Measurements from ENCODE around the gene CTTN.

The CTTN gene

DNA sequence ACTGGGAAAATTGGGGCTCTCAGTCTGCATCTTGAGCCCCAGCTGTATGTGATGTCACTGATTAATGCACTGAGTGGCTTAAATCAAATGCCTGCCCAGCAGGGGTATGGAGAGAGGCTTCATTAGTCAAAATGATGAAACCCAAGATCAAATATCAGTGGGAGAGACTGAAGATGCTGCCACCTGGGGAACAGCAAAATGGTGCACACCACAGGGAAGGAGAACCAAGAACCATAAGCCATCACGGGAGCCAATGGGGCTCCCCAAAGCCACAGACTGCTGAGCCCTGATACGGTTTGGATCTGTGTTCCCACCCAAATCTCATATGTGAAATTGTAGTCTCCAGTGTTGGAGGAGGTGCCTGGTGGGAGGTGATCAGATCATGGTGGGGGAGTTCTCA is 85.6 kb downstream of the CTTN start:
- TF ChIP-seq POLR2AphosphoS5 (IDR thresholded peaks at IDR 0.05; ENCODE audit: low read depth) (no peak), GABPA (IDR thresholded peaks at IDR 0.05; ENCODE audit: low read depth) (no peak)
- TF ChIP-seq, protein P1, sequence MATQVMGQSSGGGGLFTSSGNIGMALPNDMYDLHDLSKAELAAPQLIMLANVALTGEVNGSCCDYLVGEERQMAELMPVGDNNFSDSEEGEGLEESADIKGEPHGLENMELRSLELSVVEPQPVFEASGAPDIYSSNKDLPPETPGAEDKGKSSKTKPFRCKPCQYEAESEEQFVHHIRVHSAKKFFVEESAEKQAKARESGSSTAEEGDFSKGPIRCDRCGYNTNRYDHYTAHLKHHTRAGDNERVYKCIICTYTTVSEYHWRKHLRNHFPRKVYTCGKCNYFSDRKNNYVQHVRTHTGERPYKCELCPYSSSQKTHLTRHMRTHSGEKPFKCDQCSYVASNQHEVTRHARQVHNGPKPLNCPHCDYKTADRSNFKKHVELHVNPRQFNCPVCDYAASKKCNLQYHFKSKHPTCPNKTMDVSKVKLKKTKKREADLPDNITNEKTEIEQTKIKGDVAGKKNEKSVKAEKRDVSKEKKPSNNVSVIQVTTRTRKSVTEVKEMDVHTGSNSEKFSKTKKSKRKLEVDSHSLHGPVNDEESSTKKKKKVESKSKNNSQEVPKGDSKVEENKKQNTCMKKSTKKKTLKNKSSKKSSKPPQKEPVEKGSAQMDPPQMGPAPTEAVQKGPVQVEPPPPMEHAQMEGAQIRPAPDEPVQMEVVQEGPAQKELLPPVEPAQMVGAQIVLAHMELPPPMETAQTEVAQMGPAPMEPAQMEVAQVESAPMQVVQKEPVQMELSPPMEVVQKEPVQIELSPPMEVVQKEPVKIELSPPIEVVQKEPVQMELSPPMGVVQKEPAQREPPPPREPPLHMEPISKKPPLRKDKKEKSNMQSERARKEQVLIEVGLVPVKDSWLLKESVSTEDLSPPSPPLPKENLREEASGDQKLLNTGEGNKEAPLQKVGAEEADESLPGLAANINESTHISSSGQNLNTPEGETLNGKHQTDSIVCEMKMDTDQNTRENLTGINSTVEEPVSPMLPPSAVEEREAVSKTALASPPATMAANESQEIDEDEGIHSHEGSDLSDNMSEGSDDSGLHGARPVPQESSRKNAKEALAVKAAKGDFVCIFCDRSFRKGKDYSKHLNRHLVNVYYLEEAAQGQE (IDR thresholded peaks at IDR 0.05; ENCODE audit: insufficient replicate concordance, low read depth), result no peak
- no peak overlapping the region for H3K27ac ChIP-seq (replicated peaks)
- no peak overlapping the region for H3K4me3 ChIP-seq (replicated peaks; ENCODE audit: insufficient read depth, low read length)
- DNase-seq (ENCODE audit: low read depth in 1 of 2, low spot score in 1 of 2), result no peak
- no peaks in the 10 kb centered on the region for H3K27me3 ChIP-seq (ENCODE audit: insufficient read depth, poor library complexity, severe bottlenecking)

DNA sequence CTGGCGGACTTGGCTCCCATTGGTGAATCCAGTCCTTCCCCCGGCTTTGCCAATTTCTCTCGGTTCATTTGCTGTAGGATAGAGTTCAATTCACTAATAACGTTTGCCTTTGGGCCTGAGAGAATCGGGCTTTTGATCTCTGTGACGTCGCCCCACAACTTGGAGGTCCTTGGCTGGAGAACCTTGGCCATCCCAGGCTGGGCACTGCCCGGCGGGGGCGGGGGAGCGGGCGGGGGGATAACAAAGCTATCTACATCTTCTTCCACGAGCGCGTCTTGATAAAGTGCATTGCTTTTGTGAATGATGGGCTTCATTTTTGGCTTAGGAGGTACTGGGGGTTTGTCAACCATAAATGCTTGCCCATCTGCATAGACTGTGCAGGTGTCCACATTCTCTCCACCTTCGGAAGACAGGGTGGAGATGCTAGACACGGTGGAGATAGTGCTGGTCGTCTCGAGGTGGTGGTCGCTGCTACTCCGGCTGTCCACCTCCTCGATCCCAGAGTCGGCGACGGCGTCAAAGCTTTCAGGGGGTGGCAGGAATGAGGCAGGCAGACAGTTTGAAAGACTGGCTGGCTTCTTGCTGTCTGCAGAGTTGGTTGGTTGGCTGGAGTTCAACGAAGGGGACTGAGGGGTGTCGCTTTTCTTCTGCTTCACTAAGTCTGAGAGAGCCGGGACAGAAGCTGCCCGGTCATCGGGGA is 87.1 kb downstream of the CTTN start:
- DNase-seq (ENCODE audit: low read depth in 1 of 2, low spot score in 1 of 2), result no peak
- Histone ChIP-seq H3K27me3 (ENCODE audit: insufficient read depth, poor library complexity, severe bottlenecking) (no peaks in the 10 kb centered on the region), H3K4me3 (replicated peaks; ENCODE audit: insufficient read depth, low read length) (no peak overlapping the region), H3K27ac (replicated peaks) (no peak overlapping the region)
- TF ChIP-seq, protein P2, sequence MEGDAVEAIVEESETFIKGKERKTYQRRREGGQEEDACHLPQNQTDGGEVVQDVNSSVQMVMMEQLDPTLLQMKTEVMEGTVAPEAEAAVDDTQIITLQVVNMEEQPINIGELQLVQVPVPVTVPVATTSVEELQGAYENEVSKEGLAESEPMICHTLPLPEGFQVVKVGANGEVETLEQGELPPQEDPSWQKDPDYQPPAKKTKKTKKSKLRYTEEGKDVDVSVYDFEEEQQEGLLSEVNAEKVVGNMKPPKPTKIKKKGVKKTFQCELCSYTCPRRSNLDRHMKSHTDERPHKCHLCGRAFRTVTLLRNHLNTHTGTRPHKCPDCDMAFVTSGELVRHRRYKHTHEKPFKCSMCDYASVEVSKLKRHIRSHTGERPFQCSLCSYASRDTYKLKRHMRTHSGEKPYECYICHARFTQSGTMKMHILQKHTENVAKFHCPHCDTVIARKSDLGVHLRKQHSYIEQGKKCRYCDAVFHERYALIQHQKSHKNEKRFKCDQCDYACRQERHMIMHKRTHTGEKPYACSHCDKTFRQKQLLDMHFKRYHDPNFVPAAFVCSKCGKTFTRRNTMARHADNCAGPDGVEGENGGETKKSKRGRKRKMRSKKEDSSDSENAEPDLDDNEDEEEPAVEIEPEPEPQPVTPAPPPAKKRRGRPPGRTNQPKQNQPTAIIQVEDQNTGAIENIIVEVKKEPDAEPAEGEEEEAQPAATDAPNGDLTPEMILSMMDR (IDR thresholded peaks at IDR 0.05; ENCODE audit: insufficient read depth, low read length), result no peak
- TF ChIP-seq SPI1 (IDR thresholded peaks at IDR 0.05; ENCODE audit: borderline replicate concordance, low read depth), result no peak
- no peak for TF ChIP-seq GABPA (IDR thresholded peaks at IDR 0.05; ENCODE audit: low read depth)
- TF ChIP-seq, protein P1 (IDR thresholded peaks at IDR 0.05; ENCODE audit: insufficient replicate concordance, low read depth), result no peak
- TF ChIP-seq POLR2AphosphoS5 (IDR thresholded peaks at IDR 0.05; ENCODE audit: low read depth), result no peak

DNA sequence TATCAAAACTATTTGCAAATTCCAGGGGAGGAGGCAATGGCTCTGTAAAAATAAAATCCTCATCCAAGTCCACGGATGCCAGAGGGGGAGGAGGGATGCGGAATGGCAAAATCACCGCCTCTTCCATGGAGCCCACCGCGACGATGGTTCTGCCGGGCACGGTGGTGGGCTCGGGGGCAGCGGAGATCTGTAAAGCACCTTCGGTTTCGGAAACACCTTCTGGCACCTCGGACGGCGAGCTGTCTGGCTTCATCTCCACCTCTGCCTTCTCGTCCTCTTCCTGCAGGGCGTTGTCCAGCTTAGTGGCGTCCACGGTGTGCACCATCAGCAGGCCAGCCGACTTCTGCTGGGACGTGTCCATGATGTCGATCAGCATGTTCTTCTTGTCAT is 87.7 kb downstream of the CTTN start:
- Histone ChIP-seq H3K4me3 (replicated peaks; ENCODE audit: insufficient read depth, low read length) (no peak overlapping the region), H3K27me3 (ENCODE audit: insufficient read depth, poor library complexity, severe bottlenecking) (no peaks in the 10 kb centered on the region), H3K27ac (replicated peaks) (no peak overlapping the region)
- DNase-seq (ENCODE audit: low read depth in 1 of 2, low spot score in 1 of 2), result no peak
- TF ChIP-seq POLR2AphosphoS5 (IDR thresholded peaks at IDR 0.05; ENCODE audit: low read depth) (no peak), SPI1 (IDR thresholded peaks at IDR 0.05; ENCODE audit: borderline replicate concordance, low read depth) (no peak), GABPA (IDR thresholded peaks at IDR 0.05; ENCODE audit: low read depth) (no peak)
- TF ChIP-seq, protein P2 (IDR thresholded peaks at IDR 0.05; ENCODE audit: insufficient read depth, low read length), result no peak
- TF ChIP-seq, protein P1 (IDR thresholded peaks at IDR 0.05; ENCODE audit: insufficient replicate concordance, low read depth), result no peak

All from HL-60 (cell line).